NCI-H2107 treated with DMSO at 0.1 percent for 48 hours (cell line): Measurements from ENCODE around the gene PCDHB12.

Source experiments
- DNase-seq: peaks from one replicate; lab custom pipeline; 2025; ENCODE audit not compliant: unreplicated experiment; lab: John Stamatoyannopoulos, UW

PCDHB12 gene

GRCh38 chr5:141260458-141261237 lies 52.1 kb downstream of the PCDHB12 start:
- no peak for DNase-seq

- DNase-seq: no peak
These were observed 52.7 kb downstream of the PCDHB12 start for GRCh38 chr5:141261238-141261546.
